NCI-H2196 (cell line): Measurements from ENCODE around the gene FAM221B.
A peak's percentile ranks its signal among the peaks of the same experiment; 100 is the strongest.

Experiments
- DNase-seq: peaks from one replicate; lab custom pipeline; 2025; ENCODE audit not compliant: unreplicated experiment; lab: John Stamatoyannopoulos, UW

The FAM221B gene

DNA sequence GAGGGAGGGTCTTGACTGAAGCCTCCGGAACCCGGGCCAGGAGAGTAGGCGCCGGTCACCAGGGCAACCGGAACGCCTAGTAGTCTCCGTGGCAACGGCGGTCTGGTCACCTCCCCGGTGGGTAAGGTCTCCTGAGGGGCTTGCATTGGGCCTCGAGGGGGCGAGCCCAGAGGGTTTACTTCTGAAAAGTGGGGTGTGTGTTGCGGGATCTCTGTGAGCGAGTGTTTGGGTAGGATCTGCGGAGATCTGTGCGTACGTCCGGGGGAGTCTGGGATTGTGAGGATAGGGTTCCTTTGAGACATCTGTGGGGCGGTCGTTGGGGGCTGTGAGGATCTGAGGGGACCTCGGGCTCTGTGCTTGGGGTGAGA lies at the start of gene FAM221B:
Gene FAM221B, minus strand, starts transcription at position 17 of the 368 bp plus-strand sequence. CDS start 2,571 bp downstream, outside the sequence.
- DNase-seq = peak; percentile 36

DNA sequence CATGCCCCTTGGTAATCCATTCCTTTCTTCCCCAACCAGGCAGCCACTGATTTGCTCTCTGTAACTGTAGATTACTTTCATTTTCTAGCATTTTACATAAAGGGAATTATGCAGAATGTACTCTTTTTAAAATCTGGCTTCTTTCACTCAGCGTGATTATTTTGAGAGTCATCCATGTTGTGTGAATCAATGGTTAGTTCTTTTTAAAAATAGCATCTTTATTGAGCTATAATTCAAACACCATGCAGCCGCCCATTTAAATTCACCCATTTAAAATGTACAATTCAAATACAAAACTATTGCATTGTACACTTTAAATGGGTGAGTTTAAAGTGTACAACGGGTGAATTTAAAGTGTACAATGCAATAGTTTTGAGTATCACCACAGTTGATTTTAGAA lies 44.0 kb upstream of the FAM221B start:
- no peak for DNase-seq

GRCh38 chr9:35871545-35871944 lies 43.0 kb upstream of the FAM221B start:
- DNase-seq = peak; percentile 70

DNA sequence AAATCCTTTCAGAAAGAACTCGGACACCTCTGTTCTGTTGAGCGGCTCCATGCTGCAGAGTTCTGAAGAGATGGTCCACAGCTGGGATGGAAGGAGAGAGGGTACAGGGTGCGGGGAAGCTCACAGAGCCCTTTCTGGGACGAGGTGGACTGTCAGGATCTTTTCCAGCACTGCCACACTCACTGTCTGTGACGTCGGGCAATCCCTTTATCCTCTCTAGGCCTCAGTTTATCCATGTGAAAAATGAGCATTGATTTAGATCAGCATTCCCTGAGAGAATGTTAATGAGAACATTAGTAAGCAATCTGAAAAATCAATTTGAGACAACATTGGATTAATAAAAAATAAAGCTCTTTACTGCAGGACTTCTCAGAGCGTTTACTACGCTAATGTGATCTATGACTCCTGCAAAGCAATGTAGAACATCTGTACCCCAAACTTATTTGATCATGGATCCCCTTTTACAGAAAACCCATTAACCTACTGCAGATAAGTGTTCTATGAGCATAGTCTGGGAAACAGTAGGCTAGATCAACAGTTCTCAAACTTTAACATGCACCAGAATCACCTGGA lies 41.9 kb upstream of the FAM221B start, which contains the start of gene OR13J1:
Gene OR13J1, minus strand, starts transcription at position 51 of the 573 bp plus-strand sequence. Its CDS starts 0 bp downstream, at position 51.
- no peak for DNase-seq

DNA sequence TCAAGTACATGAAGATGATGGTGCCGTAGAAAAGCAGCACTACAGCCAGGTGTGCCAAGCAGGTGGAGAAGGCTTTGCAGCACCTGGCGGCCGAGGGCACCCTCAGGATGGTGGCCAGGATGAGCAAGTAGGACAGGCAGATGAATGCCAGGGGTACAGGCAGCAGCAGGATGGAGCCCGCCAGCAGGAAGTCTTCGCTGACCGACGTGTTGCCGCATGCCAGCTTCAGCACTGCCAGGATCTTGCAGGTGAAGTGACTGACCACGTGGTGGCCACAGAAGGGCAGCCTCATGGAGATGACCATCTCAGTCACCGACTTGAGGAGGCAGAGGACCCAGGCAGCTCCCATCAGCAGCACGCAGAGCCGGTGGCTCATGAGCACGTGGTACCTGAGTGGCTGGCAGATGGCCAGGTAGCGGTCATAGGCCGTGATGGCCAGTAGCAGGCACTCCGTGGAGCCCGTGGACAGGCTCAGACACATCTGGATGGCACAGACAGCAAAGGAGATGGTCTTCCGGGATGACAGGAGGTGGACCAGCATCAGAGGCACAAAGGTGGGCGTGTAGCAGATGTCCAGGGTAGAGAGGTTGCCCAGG lies 41.2 kb upstream of the FAM221B start:
- DNase-seq = peak; percentile 21

DNA sequence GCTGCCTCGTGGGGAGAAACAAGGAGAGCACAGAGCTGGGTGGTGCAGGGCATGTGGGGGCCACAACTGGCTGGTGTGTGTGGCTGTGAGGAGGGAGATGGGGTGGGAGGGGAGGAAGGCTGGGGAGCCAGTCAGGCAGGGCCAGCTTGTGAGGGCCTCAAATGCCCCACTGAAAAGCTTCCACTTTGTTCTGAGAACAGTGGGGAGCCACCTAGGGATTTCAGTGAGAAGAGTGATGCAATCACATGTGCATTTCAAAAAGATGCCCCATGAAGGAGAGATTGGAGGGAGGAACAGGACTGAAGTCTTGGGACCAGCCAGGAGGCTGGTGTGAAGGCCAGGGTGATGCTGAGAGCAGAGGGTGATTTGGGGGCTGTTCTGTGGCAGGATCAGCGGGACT lies 40.4 kb upstream of the FAM221B start:
- DNase-seq = no peak

DNA sequence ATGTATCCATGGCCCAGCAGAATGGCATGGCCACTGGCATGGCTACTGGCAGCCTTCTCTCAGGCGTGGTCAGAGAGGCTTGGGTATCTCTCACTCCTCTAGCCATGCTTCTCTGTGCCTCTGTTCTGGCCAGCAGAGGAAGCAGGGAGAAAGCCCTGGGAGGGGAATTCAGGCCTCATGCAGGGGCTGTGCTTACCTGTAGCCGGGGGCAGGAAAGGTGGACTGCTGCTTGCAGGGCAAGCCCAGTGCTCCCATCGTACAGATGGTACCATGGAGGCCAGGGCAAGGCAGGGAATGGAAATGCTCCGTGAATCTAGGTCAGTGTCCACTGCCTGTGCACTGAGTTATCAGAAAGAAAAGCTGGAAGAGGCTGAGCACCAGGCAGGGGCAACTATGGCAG lies 39.0 kb upstream of the FAM221B start:
- no peak for DNase-seq

DNA sequence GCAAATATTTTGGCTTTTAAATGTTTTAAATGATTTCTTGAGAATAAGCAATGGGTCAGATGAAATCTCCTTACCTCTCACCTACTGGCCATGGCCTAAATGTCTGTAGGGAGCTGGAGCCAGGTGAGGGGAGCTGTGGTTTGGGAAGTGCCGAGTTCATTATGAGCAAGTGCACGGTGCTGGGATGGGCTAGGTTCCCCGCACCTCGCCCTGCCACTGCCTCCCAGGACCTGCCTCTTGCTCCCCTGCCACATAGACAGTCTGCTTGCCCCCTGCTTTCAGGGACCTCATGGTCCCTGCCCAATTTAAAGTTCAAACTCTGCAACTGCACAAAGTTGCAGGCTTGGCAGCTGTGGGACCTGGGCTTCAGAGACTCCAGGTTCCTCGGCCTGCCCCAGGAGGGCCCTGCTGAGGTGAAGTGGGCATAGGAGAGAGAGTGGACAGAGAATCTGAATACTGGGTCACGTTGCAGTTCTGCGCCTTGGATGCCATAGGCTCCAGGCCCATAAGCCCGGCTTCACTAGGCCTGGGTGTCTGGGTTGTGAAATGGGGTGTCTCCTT lies 36.2 kb upstream of the FAM221B start:
- no peak for DNase-seq

DNA sequence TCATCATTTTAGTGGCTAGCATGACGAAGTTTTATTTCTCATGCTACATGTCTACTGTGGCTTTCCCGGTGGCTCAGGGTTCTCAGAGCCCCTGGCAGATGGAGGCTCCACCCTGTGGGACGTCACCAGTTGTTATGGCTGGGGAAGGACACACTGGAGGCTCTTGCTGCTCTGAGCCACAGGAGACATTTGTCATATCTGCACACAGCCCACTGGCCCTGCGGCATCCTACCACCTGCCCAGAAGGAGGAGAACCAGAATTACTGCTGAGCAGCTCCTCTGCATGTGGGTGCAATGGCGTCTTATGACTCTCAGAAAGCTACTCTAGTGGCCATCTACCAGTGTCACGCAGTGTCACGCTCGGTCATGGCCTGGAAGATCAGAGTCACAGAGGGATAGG lies 35.1 kb upstream of the FAM221B start:
- no peak for DNase-seq

GRCh38 chr9:35862328-35862727 lies 33.8 kb upstream of the FAM221B start:
- no peak for DNase-seq

- no peak for DNase-seq
Measured at GRCh38 chr9:35861161-35861897, 32.8 kb upstream of the FAM221B start.

- no peak for DNase-seq
Measured at GRCh38 chr9:35859990-35860339, 31.4 kb upstream of the FAM221B start.

- peak; percentile 13 for DNase-seq
Measured at GRCh38 chr9:35859310-35859989, 30.9 kb upstream of the FAM221B start.

DNA sequence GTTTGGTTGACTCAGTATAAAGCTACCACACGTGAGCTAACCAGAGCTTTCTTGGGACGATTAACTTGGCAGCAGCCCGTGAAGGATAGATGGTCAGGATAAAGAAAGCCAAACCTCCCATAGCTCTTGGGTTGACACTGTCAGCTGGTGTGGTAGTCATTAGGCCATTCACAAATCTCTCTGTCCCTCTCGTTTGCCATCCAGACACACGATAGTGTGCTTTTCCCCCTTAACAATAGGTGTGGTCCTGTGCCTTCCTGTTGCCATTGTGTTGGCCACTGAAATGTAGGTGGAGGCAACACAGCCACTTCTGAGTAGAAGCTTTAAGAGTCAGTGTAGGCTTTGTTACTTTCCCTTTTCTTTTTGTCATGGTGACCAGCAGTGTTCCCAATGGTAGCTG lies 29.9 kb upstream of the FAM221B start:
- no peak for DNase-seq

DNA sequence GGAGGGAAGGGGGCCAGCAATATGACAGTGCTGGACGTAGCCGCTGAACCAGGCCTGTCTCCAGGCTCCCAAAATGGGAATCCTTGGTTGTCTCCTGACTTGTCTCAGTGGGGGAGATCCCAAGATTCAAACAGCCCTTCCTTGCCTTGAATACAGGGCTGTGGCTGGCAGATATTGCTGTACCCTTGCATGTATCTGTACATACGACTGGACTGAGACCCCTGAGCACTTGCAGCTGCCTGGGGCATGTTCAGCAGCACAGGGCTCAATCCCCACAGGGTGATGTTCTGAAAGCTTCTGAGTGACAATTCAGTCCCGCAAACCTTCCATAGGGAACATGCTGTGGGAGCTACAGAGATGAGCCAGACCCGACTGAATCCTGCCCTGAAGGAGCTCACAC lies 28.4 kb upstream of the FAM221B start:
- DNase-seq = no peak

DNA sequence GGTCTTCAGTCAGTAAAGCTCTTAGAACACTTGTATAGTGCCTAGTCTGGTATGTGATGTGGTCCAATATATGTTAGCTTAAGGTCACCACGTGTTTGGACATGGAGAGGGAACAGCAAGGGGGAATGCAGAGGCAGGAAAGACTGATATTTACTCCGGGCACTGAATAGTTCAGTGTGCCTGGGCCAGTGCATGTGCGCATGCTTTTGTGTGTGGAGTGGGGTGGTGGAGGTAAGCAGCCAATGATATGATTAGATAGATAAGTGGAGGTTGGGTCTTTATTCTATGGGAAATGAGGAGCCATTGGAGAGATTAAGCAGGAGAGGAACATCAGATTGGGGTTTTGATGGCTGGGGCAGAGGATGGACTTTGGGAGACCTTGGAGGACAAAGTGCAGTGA lies 27.7 kb upstream of the FAM221B start:
- DNase-seq = no peak

- DNase-seq = no peak
Measured at GRCh38 chr9:35854091-35854762, 25.7 kb upstream of the FAM221B start.

DNA sequence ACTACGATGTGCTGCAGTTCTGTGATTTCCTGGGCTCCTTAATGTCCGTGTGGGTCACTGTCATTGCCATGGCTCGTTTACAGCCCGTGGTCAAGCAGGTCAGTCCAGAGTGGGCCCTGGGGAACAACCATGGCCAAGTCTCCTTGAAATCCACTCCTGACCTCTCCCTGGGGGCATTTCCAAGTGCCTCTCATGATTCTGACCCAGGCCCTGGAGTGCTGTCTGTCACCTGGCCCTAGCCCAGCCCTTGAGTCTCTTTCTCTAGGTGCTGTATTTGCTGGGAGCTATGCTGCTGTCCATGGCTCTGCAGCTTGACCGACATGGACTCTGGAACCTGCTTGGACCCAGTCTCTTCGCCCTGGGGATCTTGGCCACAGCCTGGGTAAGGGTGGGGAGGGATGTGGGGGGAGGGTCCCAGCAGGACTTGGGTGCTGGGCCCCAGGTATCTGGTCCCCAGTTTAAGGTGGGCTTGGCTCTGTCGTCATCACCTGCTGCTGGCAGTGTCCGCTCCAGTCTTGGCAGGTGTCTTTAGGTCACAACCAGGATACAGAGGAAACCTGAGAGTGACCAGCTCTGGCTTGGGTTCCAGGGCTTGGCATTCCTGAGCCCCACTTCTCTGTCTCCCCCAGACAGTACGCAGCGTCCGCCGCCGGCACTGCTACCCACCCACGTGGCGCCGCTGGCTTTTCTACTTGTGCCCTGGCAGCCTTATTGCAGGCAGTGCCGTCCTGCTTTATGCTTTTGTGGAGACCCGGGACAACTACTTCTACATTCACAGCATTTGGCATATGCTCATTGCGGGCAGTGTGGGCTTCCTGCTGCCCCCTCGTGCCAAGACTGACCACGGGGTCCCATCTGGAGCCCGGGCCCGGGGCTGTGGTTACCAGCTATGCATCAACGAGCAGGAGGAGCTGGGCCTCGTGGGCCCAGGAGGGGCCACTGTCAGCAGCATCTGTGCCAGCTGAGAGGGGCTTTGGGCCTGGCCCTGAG lies 24.6 kb upstream of the FAM221B start:
- DNase-seq = no peak

DNA sequence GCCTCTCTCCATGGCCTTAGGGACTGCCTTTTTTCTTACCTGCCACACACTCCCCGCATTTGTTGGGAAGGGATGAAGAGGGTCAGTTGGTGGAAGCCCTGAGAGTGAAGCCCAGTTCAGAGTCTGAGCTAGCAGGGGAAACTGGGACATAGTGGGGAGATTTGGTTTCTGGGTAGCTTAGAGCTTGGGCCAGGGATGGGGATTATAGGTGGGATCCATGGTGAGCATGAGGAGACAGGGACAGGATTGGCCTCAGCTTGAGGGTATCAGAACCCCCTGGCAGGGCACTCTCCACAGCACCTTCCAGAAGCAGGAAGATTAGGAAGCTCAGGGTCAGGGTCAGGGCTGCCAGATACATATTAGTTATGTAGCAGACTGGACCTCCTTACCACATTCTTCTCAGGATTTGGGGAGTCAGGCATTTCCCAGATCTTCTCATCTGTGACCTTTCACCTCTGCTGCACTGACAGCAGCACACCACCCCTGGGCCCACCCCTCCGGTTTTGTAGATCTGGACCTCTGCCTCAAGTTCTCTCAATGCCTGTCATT lies 23.8 kb upstream of the FAM221B start:
- DNase-seq = no peak
